A673 (cell line): ENCODE results near the gene ZNF76. TPM values are rescaled to one million over a fixed set of nuclear protein-coding genes. Genes with fewer than 3 reads are reported as not detected.
"Not testable (repeated sequence)": the region's sequence is repeated elsewhere in the genome, so short reads cannot be mapped to it uniquely, and the experiment has no call there.

Source experiments
- BruUV-seq: library from RNA; stranded (reverse); fragments of 400-500 nt; replicated peaks from 2 replicates; lab custom pipeline; 2021; lab: Mats Ljungman, UMichigan
- CTCF ChIA-PET: fragments of 300-600 bp; sonication (Branson Sonifier 250); formaldehyde crosslinking; loops from one replicate; lab custom pipeline; 2022; ENCODE audit warnings: antibody characterized with exemption; lab: Charles Lee
- POLR2A ChIA-PET: fragments of 300-600 bp; sonication (Branson Sonifier 250); formaldehyde crosslinking; loops from one replicate; lab custom pipeline; 2022; ENCODE audit warnings: antibody characterized with exemption; ENCODE audit not compliant: low non-redundant PET; lab: Charles Lee
- DNase-seq: peaks from one replicate; pipeline ENCODE4 v3.0.0-alpha.2; 2015; ENCODE audit warnings: low spot score
- H3K27ac ChIP-seq: fragments of 200-600 bp; sonication (generic); 2 replicates; pipeline ENCODE4 v1.5.1; 2016; ENCODE audit warnings: mixed run types, low read depth, mild to moderate bottlenecking, mixed read lengths, antibody characterized with exemption, low read length; ENCODE audit not compliant: poor library complexity, severe bottlenecking
- H3K27me3 ChIP-seq: fragments of 200-600 bp; sonication (generic); replicated peaks from 2 replicates; pipeline ENCODE4 v1.6.1; 2017; ENCODE audit warnings: mixed run types, low read depth, mild to moderate bottlenecking, mixed read lengths, antibody characterized with exemption, low read length; ENCODE audit not compliant: insufficient read depth, poor library complexity
- H3K36me3 ChIP-seq: fragments of 200-600 bp; sonication (generic); 2 replicates; pipeline ENCODE4 v1.6.1; 2016; ENCODE audit warnings: mixed run types, mild to moderate bottlenecking, mixed read lengths, antibody characterized with exemption, low read length; ENCODE audit not compliant: insufficient read depth, poor library complexity, severe bottlenecking
- H3K4me1 ChIP-seq: fragments of 200-600 bp; sonication (generic); 2 replicates; pipeline ENCODE4 v1.6.1; 2017; ENCODE audit warnings: mixed run types, mild to moderate bottlenecking, mixed read lengths, antibody characterized with exemption, low read length; ENCODE audit not compliant: insufficient read depth, poor library complexity, severe bottlenecking
- H3K4me3 ChIP-seq: fragments of 200-600 bp; sonication (generic); 2 replicates; pipeline ENCODE4 v1.5.1; 2016; ENCODE audit warnings: low read depth, mixed run types, mild to moderate bottlenecking, mixed read lengths, low read length; ENCODE audit not compliant: poor library complexity, severe bottlenecking
- H3K9me3 ChIP-seq: fragments of 200-600 bp; sonication (generic); 2 replicates; pipeline ENCODE4 v1.6.1; 2016; ENCODE audit warnings: mixed run types, low read depth, mild to moderate bottlenecking, mixed read lengths, antibody characterized with exemption, low read length; ENCODE audit not compliant: poor library complexity, severe bottlenecking
- EZH2 ChIP-seq: fragments of 200-600 bp; sonication (generic); IDR thresholded peaks from 2 replicates; pipeline ENCODE4 v1.6.1; 2017; ENCODE audit warnings: borderline replicate concordance, low read depth, mild to moderate bottlenecking, mixed read lengths, antibody characterized with exemption, low read length; ENCODE audit not compliant: poor library complexity, severe bottlenecking
- intact Hi-C: fragments of 100-400 bp; cut with micrococcal nuclease; formaldehyde crosslinking; loops from one replicate; pipeline ENCODE4 v1.10.0; 2022; ENCODE audit not compliant: unreplicated experiment
- total RNA-seq: library from RNA; stranded (reverse); gene quantifications from 2 replicates; pipeline ENCODE4 v1.2.3, GENCODE V29; 2021
- TF ChIP-seq, protein P1 (sequence below): fragments of 300-800, 200-600 bp; sonication (generic); conservative IDR thresholded peaks from 2 replicates; pipeline ENCODE4 v1.5.1; 2017; ENCODE audit warnings: low read depth, mild to moderate bottlenecking, antibody characterized with exemption, low read length, moderate library complexity, mixed read lengths

ZNF76 gene
- total RNA-seq, 1 experiment from 2014 or later: 28.7 TPM

DNA sequence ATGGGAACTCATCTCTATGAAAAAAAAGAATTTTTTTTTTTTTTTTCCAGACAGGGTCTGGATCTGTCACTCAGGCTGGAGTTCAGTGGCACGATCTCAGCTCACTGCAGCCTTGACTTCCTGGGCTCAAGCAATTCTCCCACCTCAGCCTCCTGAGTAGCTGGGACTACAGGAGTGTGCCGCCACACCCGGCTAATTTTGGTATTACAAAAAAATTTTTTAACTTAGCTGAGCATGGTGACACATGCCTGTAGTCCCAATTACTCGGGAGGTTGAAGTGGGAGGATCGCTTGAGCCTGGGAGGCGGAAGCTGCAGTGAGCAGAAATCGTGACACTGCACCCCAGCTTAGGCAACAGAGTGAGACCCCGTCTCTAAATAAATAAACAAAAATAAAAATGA lies 45.6 kb downstream of the ZNF76 start:
- POLR2A ChIA-PET: no interaction called here
- H3K27me3 ChIP-seq: no peaks in the 10 kb centered on the region
- no peaks in the 10 kb centered on the region for H3K36me3 ChIP-seq
- TF ChIP-seq EZH2: no peak
- TF ChIP-seq, protein P1, sequence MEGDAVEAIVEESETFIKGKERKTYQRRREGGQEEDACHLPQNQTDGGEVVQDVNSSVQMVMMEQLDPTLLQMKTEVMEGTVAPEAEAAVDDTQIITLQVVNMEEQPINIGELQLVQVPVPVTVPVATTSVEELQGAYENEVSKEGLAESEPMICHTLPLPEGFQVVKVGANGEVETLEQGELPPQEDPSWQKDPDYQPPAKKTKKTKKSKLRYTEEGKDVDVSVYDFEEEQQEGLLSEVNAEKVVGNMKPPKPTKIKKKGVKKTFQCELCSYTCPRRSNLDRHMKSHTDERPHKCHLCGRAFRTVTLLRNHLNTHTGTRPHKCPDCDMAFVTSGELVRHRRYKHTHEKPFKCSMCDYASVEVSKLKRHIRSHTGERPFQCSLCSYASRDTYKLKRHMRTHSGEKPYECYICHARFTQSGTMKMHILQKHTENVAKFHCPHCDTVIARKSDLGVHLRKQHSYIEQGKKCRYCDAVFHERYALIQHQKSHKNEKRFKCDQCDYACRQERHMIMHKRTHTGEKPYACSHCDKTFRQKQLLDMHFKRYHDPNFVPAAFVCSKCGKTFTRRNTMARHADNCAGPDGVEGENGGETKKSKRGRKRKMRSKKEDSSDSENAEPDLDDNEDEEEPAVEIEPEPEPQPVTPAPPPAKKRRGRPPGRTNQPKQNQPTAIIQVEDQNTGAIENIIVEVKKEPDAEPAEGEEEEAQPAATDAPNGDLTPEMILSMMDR: no peak
- no TSS peak for BruUV-seq
- intact Hi-C loops: no loop called here
- H3K9me3 ChIP-seq: no peaks in the 10 kb centered on the region
- DNase-seq: no peak
- H3K4me3 ChIP-seq: no peak overlapping the region
- no peak overlapping the region for H3K27ac ChIP-seq
- CTCF ChIA-PET: interaction anchor here (0.7 kb wide), 1 partner anchor 159 kb away, joined by 4 read pairs; no protein-coding TSS in a partner anchor
- no peaks in the 10 kb centered on the region for H3K4me1 ChIP-seq

DNA sequence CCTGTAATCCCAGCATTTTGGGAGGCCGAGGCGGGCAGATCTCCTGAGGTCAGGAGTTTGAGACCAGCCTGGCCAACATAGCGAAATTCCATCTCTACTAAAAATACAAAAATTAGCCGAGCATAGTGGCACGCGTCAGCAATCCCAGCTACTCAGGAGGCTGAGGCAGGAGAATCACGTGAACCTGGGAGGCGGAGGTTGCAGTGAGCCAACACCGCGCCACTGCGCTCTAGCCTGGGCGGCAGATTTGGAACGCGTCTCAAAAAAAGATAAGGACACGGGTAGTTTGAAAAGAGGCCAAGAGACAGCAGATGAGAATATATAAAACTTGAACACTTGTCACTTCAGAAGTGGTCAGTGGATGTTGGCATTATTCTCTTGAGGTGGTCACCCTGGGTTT lies 47.6 kb downstream of the ZNF76 start:
- H3K4me1 ChIP-seq, H3K9me3 ChIP-seq, H3K27ac ChIP-seq, intact Hi-C loops, POLR2A ChIA-PET, H3K27me3 ChIP-seq, H3K36me3 ChIP-seq, BruUV-seq, DNase-seq, H3K4me3 ChIP-seq, CTCF ChIA-PET: not testable (repeated sequence)

DNA sequence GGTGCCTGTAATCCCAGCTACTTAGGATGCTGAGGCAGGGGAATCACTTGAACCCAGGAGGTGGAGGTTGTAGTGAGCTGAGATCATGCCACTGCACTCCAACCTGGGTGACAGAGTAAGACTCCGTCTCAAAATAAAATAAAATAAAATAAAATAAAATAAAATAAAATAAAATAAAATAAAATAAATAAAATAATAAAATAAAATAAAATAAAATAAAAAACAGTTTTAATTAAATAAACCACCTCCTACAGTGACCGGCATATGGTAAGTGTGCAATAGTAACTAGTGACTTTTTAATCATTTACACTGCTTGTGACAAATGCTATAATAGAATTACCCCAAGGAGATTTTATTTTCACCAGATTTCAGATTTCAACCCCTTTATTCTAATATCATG lies 49.0 kb downstream of the ZNF76 start:
- CTCF ChIA-PET: interaction anchor here (0.5 kb wide), 1 partner anchor 21 kb away, joined by 3 read pairs; no protein-coding TSS in a partner anchor
- intact Hi-C loops, BruUV-seq, H3K4me1 ChIP-seq, POLR2A ChIA-PET, H3K4me3 ChIP-seq, DNase-seq, H3K27ac ChIP-seq, H3K27me3 ChIP-seq, H3K36me3 ChIP-seq, H3K9me3 ChIP-seq: not testable (repeated sequence)

DNA sequence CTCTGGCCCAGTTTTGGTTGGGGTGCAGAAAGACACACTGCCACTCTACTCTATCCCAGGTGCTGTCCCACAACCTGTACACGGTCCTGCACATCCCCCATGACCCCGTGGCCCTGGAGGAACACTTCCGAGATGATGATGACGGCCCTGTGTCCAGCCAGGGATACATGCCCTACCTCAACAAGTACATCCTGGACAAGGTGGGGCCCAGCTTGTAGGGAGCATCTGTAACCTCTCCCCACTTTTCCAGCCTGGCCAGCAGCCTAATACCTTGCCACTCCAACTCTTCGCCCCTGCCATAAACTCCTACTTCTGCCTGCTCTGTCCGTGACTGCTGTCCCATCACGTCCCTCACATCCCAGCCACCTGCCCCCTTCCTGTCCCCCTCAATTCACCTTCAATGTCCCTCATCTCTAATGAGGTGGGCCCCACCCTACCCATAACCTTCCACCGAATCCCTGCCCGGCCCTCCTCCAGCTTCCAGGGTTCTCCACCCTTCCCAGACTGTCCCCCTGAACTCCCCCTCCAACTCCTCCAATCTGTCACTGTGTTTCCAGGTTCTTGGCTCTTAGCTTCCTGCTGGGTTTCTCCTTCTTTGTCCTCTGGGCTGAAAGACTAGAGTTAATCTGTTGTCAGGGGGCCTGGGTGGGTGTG lies 50.2 kb downstream of the ZNF76 start:
- POLR2A ChIA-PET: no interaction called here
- intact Hi-C loops: no loop called here
- BruUV-seq: no TSS peak

More for the DNA sequence above, 50.2 kb downstream of the ZNF76 start:
- CTCF ChIA-PET: no interaction called here
- Histone ChIP-seq H3K9me3 (no peaks in the 10 kb centered on the region), H3K36me3 (no peaks in the 10 kb centered on the region), H3K4me1 (no peaks in the 10 kb centered on the region), H3K4me3 (no peak overlapping the region), H3K27ac (no peak overlapping the region), H3K27me3 (no peaks in the 10 kb centered on the region)
- no peak for DNase-seq
- no peak for TF ChIP-seq EZH2
- TF ChIP-seq, protein P1: no peak
